ENCODE results near the gene UBE2H.

UBE2H gene

DNA sequence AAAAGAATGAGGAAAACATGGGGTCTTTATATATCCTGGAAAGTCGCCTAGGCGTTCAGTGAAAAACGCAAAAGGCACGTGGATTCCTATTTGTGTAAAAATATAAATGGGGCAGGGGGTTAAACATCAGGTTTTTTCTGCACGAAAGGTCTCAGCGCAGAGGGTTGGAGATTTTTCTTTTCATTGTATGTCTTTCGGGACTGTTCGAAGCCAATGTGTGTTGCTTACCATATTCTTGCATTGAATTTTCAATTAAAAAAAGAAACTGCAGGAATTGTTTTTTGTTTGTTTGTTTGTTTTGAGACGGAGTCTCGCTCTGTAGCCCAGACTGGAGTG lies 169.2 kb downstream of the UBE2H start:
- no peak for DNase-seq

DNA sequence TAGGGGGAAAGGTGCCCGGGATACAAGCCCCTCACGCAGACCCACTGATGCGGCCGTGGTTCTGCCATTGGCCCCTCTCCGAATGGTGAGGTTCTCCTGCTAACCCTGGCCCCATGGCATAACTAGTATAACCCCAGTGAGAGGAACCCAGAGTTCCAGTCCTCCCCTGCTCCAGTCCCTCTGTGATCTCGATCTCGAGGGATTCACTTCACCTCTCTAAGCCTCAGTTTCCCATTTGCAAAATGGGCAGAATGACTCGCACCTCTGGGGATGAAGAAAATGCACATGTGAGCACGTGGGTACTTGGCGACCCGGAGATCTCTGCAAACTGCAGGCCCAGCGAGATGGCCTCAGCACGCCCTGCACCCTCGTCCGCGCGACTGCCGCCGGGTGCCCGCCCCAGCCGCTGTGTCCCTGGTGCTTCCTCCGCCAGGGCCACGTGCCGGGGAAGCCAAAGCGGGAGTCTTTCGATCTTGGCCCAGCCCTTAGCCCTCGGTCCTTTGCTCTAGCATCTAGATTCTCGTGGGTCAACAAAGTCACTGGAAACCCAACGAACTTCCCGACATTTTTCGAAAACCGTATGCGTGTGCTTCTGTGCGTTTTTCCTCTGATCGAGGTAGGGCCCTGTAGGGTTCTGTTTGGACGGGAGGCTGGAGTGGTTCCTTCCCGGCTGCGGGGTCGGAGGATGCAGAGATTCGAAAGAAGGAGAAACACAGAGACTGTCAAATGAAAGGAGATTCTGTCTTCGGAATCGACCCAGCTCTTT lies 169.8 kb downstream of the UBE2H start:
- no peak for DNase-seq

DNA sequence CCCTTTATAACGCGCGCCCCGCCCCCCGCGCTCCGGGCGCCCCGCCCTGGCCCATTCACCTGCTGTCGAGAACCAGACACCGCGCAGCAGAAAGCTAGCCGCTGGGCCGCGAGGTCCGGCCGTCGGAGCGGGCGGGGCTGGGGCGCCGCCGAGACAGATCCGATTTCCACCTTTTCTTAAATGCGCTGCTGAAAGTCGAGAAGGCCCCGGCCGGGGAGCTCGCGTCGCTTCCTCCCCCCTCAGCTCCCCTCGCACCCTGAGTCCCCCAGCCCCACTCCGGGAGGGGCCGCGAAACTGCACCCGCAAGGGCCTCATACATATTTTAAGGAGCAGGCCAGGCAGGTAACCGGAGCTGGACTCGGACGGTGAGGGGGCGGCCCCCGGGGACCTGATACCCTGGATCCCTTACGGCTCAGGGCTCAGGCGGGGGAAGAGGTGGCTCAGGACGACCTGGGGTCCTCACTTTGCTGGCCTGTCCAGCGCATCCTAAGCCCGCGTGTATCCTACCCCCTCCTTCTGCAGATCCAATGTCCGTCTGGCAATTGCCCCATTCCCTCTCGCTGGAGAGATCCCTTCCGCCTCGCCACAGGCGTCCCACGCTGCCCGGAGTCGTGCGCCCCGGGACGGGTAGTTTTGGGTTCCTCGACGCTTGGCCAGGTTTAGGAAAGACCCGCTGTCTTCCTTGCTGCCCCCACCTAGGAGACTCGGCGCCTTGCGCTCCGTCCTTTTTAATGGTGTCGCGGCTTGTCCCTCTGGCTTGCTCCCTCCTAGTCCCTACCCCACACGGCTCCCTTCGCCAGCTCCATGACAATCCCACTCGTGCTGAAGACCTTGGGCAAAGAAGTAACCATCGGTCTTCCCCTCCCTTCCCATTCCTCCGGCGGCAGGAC lies 170.6 kb downstream of the UBE2H start:
- DNase-seq, result no peak

DNA sequence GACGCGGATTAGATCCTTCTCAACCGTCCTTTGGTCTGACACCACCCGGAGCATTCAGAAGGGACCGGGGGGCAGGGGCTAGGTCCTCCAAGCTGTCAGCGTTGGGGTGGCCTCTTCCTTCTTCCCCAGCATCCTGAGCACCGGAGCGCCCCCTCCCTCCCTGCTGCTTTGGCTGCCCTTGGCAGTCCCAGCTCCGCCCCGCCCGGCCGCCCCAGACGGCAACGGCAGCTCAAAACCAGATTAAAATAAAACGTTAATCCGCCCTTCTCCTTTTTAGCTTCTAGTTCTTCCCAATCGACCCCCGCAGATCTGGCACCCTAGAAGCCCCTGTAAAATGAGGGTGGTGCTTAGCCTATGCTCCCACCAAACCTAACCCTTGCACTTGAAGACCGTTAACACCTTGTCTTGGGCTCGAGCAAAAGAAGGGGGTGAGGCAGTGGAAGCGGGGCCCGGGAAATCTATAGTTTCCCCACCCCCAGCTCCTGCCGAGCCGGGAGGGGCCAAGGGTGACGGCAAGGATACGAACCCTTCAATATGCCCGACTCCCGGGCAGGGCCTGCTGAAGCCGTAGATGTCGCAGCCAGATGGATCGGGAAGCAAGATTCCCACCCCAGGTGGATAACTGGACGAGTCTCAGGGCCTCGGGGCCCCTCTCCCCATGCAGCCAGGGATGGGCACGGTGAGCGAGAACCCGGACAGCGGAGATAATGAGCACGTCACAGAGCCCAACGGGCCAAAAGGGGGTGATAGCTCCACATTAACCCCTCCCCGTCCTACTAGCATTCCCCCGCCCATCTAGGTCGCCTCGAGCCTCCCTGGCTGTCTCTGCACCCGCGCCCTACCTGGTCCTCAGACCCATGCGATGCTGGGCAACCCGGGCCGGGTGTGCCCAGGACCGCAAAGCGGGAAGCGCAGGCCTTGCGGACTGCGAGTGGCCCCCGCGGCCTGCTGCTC lies 171.5 kb downstream of the UBE2H start:
- no peak for DNase-seq

Data from EL (cell line).